Ecto neural progenitor cell (in vitro differentiated cells): ENCODE data around the gene HRCT1.
"Not testable (repeated sequence)": the region's sequence is repeated elsewhere in the genome, so short reads cannot be mapped to it uniquely, and the experiment has no call there.

Source experiments
- DNase-seq: peaks from one replicate; pipeline ENCODE4 v3.0.0-alpha.2; 2018; ENCODE audit warnings: low spot score

The HRCT1 gene

GRCh38 chr9:35919212-35920008, 13.4 kb downstream of the HRCT1 start:
- DNase-seq = no peak

GRCh38 chr9:35920051-35920620, 14.1 kb downstream of the HRCT1 start:
- DNase-seq = no peak

GRCh38 chr9:35923598-35923926, 17.6 kb downstream of the HRCT1 start:
- no peak for DNase-seq

- DNase-seq = no peak
These were observed 18.1 kb downstream of the HRCT1 start for GRCh38 chr9:35923927-35924763.

GRCh38 chr9:35928591-35929452, 22.8 kb downstream of the HRCT1 start:
- DNase-seq = no peak

GRCh38 chr9:35929453-35929718, 23.4 kb downstream of the HRCT1 start:
- no peak for DNase-seq

GRCh38 chr9:35930521-35930920, 24.5 kb downstream of the HRCT1 start:
- no peak for DNase-seq

GRCh38 chr9:35930989-35931388, 25.0 kb downstream of the HRCT1 start:
- DNase-seq = no peak

- DNase-seq = no peak
These were observed 26.7 kb downstream of the HRCT1 start for GRCh38 chr9:35932735-35933134.

GRCh38 chr9:35933550-35934067, 27.6 kb downstream of the HRCT1 start:
- no peak for DNase-seq

- DNase-seq = not testable (repeated sequence)
These were observed 28.1 kb downstream of the HRCT1 start for GRCh38 chr9:35934069-35934468.

- no peak for DNase-seq
These were observed 29.3 kb downstream of the HRCT1 start for GRCh38 chr9:35935261-35935660.

- no peak for DNase-seq
These were observed 29.9 kb downstream of the HRCT1 start for GRCh38 chr9:35935755-35936509.

GRCh38 chr9:35937227-35937626, 31.2 kb downstream of the HRCT1 start:
- DNase-seq = no peak

GRCh38 chr9:35938474-35939356, 32.7 kb downstream of the HRCT1 start:
- DNase-seq = no peak

- no peak for DNase-seq
These were observed 33.8 kb downstream of the HRCT1 start for GRCh38 chr9:35939679-35940250.

- DNase-seq = no peak
These were observed 34.7 kb downstream of the HRCT1 start for GRCh38 chr9:35940458-35941407.

- no peak for DNase-seq
These were observed 36.3 kb downstream of the HRCT1 start for GRCh38 chr9:35942286-35942685.

- DNase-seq = no peak
These were observed 38.2 kb downstream of the HRCT1 start for GRCh38 chr9:35944173-35944572.
